CD8-positive, alpha-beta memory T cell (primary cell): ENCODE data around the gene PRSS36. TPM values are rescaled to one million over a fixed set of nuclear protein-coding genes. Genes with fewer than 3 reads are reported as not detected.
"Not testable (repeated sequence)": the region's sequence is repeated elsewhere in the genome, so short reads cannot be mapped to it uniquely, and the experiment has no call there.

Experiments
- CTCF ChIA-PET: fragments of 350-600 bp; sonication (Branson Sonifier 250); formaldehyde crosslinking; loops from one replicate; lab custom pipeline; 2021; ENCODE audit warnings: antibody characterized with exemption; lab: Charles Lee
- POLR2A ChIA-PET: fragments of 350-600 bp; sonication (Branson Sonifier 250); formaldehyde crosslinking; loops from one replicate; lab custom pipeline; 2021; ENCODE audit warnings: antibody characterized with exemption; lab: Charles Lee
- DNase-seq, 5 donors: peaks; one replicate each; pipeline versions ENCODE4 v3.0.0 to v3.0.0-alpha.2; 2020 to 2022; ENCODE audit warnings: mixed read lengths in 1 of 5
- H3K27ac ChIP-seq: one replicate; pipeline ENCODE4 v1.7.0; 2013; ENCODE audit warnings: low read depth, mild to moderate bottlenecking, low read length, moderate library complexity
- H3K27me3 ChIP-seq: 2 replicates; pipeline ENCODE4 v1.7.0; 2013; ENCODE audit warnings: low read length, mild to moderate bottlenecking; ENCODE audit not compliant: insufficient read depth, poor library complexity, severe bottlenecking
- H3K36me3 ChIP-seq: 2 replicates; pipeline ENCODE4 v1.7.0; 2013; ENCODE audit warnings: mild to moderate bottlenecking, low read length, moderate library complexity; ENCODE audit not compliant: insufficient read depth
- H3K4me1 ChIP-seq: 2 replicates; pipeline ENCODE4 v1.7.0; 2013; ENCODE audit warnings: mild to moderate bottlenecking, low read length, moderate library complexity; ENCODE audit not compliant: insufficient read depth
- H3K4me3 ChIP-seq: 2 replicates; pipeline ENCODE4 v1.7.0; 2013; ENCODE audit warnings: mild to moderate bottlenecking, low read length
- H3K9me3 ChIP-seq: 2 replicates; pipeline ENCODE4 v1.7.0; 2013; ENCODE audit warnings: mild to moderate bottlenecking, low read length
- H3K27ac Mint-ChIP-seq, 8 donors: one replicate each; pipeline ENCODE4 v1.8.0; 2020 to 2021; ENCODE audit warnings: mixed read lengths in 8 of 8, mild to moderate bottlenecking in 6 of 8, inconsistent platforms in 3 of 8, moderate library complexity in 3 of 8
- H3K27me3 Mint-ChIP-seq, 2 donors: one replicate each; pipeline ENCODE4 v1.8.0; 2020 to 2021; ENCODE audit warnings: mixed read lengths in 2 of 2, mild to moderate bottlenecking in 1 of 2, moderate library complexity in 1 of 2
- H3K36me3 Mint-ChIP-seq, 3 donors: one replicate each; pipeline ENCODE4 v1.8.0; 2020 to 2021; ENCODE audit warnings: mixed read lengths in 3 of 3, inconsistent platforms in 1 of 3, mild to moderate bottlenecking in 1 of 3
- H3K4me1 Mint-ChIP-seq, 3 donors: one replicate each; pipeline ENCODE4 v1.8.0; 2020 to 2021; ENCODE audit warnings: mixed read lengths in 3 of 3, inconsistent platforms in 1 of 3, mild to moderate bottlenecking in 1 of 3
- H3K4me3 Mint-ChIP-seq, 7 donors: one replicate each; pipeline ENCODE4 v1.8.0; 2020 to 2021; ENCODE audit warnings: mixed read lengths in 7 of 7, mild to moderate bottlenecking in 6 of 7, moderate library complexity in 4 of 7, inconsistent platforms in 2 of 7
- H3K9me3 Mint-ChIP-seq, 5 donors: one replicate each; pipeline ENCODE4 v1.8.0; 2020 to 2022; ENCODE audit warnings: mixed read lengths in 5 of 5, mild to moderate bottlenecking in 3 of 5, moderate library complexity in 2 of 5, inconsistent platforms in 1 of 5
- polyA plus RNA-seq: library from polyadenylated mRNA; unstranded; fragments of 300-500 nt; fragmentation: Illumina TruSeq; gene quantifications from one replicate; pipeline ENCODE4 v1.2.3, GENCODE V29; 2021
- total RNA-seq, 2 experiments: library from RNA; stranded (reverse); gene quantifications; one replicate each; pipeline ENCODE4 v1.2.3, GENCODE V29; 2021

Gene PRSS36
- total and polyA plus RNA-seq, 3 experiments from 2014 or later = 0.44 to 3.1 (median 0.61) TPM

- H3K9me3 Mint-ChIP-seq, H3K36me3 Mint-ChIP-seq, H3K4me1 Mint-ChIP-seq, H3K4me3 Mint-ChIP-seq, H3K9me3 ChIP-seq, POLR2A ChIA-PET, CTCF ChIA-PET, DNase-seq, H3K27me3 ChIP-seq, H3K4me1 ChIP-seq, H3K27ac ChIP-seq, H3K36me3 ChIP-seq, H3K4me3 ChIP-seq, H3K27me3 Mint-ChIP-seq: not testable (repeated sequence)
- H3K27ac Mint-ChIP-seq = peak overlapping the region in 1 of 8 donors; percentile 90
These were observed 20.2 kb upstream of the PRSS36 start for GRCh38 chr16:31170048-31170447.

GRCh38 chr16:31168848-31169247 lies 19.0 kb upstream of the PRSS36 start:
- no peak for DNase-seq
- Histone ChIP-seq H3K9me3 (no peaks in the 10 kb centered on the region), H3K27me3 (no peaks in the 10 kb centered on the region), H3K36me3 (no peaks in the 10 kb centered on the region), H3K4me3 (no peak overlapping the region), H3K4me1 (no peaks in the 10 kb centered on the region), H3K27ac (no peak overlapping the region)
- Mint-ChIP-seq H3K27me3 (no peaks in the 10 kb centered on the region), H3K36me3 (no peaks in the 10 kb centered on the region), H3K4me1 (peaks cover 0 to 2% (median 0%) of the 10 kb centered on the region in 3 donors), H3K9me3 (no peaks in the 10 kb centered on the region), H3K27ac (no peak overlapping the region), H3K4me3 (no peak overlapping the region)
- CTCF ChIA-PET = no interaction called here
- POLR2A ChIA-PET = interaction anchor here (0.6 kb wide), 1 partner anchor 208 kb away, joined by 3 read pairs; no protein-coding TSS in a partner anchor

GRCh38 chr16:31167315-31167714 lies 17.4 kb upstream of the PRSS36 start:
- H3K4me3 ChIP-seq = no peak overlapping the region
- no peaks in the 10 kb centered on the region for H3K4me1 ChIP-seq
- ChIA-PET POLR2A (no interaction called here), CTCF (interaction anchor here (1.1 kb wide), 1 partner anchor 183 kb away, joined by 3 read pairs; no protein-coding TSS in a partner anchor)
- no peak overlapping the region for H3K27ac ChIP-seq
- Mint-ChIP-seq H3K27ac (no peak overlapping the region), H3K4me1 (peaks cover 0 to 2% (median 0%) of the 10 kb centered on the region in 3 donors), H3K4me3 (no peak overlapping the region), H3K27me3 (no peaks in the 10 kb centered on the region), H3K36me3 (no peaks in the 10 kb centered on the region), H3K9me3 (no peaks in the 10 kb centered on the region)
- no peak for DNase-seq
- no peaks in the 10 kb centered on the region for H3K9me3 ChIP-seq
- H3K36me3 ChIP-seq = no peaks in the 10 kb centered on the region
- H3K27me3 ChIP-seq = no peaks in the 10 kb centered on the region

- Mint-ChIP-seq H3K4me3 (peak overlapping the region in 2 of 7 donors; percentile 32 to 55), H3K36me3 (no peaks in the 10 kb centered on the region), H3K27ac (no peak overlapping the region), H3K9me3 (no peaks in the 10 kb centered on the region), H3K27me3 (peaks cover 0 to 2% of the 10 kb centered on the region in 2 donors), H3K4me1 (peaks cover 4 to 8% (median 6%) of the 10 kb centered on the region in 3 donors)
- Histone ChIP-seq H3K4me1 (peaks cover 6% of the 10 kb centered on the region), H3K9me3 (no peaks in the 10 kb centered on the region), H3K4me3 (no peak overlapping the region), H3K27ac (no peak overlapping the region), H3K36me3 (no peaks in the 10 kb centered on the region), H3K27me3 (no peaks in the 10 kb centered on the region)
- CTCF ChIA-PET = interaction anchor here (1.6 to 6.6 kb wide), 3 partner anchors 9 to 21 kb away, joined by 3 to 30 read pairs (median 22); partner anchors contain the start of gene FUS
- POLR2A ChIA-PET = interaction anchor here (0.5 to 0.7 kb wide), 2 partner anchors 9 to 120 kb away, joined by 3 to 4 read pairs; no protein-coding TSS in a partner anchor
- no peak for DNase-seq
These were observed 7.3 kb upstream of the PRSS36 start for GRCh38 chr16:31157136-31157535.

GRCh38 chr16:31150976-31151375 lies 1.1 kb upstream of the PRSS36 start:
- H3K9me3 ChIP-seq, H3K4me1 ChIP-seq, H3K36me3 Mint-ChIP-seq, H3K36me3 ChIP-seq, H3K27me3 ChIP-seq, H3K4me3 ChIP-seq, H3K4me1 Mint-ChIP-seq, H3K27me3 Mint-ChIP-seq, DNase-seq, H3K4me3 Mint-ChIP-seq, H3K27ac Mint-ChIP-seq, H3K27ac ChIP-seq, H3K9me3 Mint-ChIP-seq: not testable (repeated sequence)
- ChIA-PET CTCF (interaction anchor here (2.4 kb wide), 1 partner anchor 9 kb away, joined by 12 read pairs; no protein-coding TSS in a partner anchor), POLR2A (interaction anchor here (0.6 kb wide), 1 partner anchor 20 kb away, joined by 4 read pairs; no protein-coding TSS in a partner anchor)

- Mint-ChIP-seq H3K4me3 (no peak overlapping the region), H3K27me3 (peaks cover 0 to 1% of the 10 kb centered on the region in 2 donors), H3K27ac (no peak overlapping the region), H3K4me1 (no peaks in the 10 kb centered on the region), H3K9me3 (no peaks in the 10 kb centered on the region), H3K36me3 (peaks cover 0 to 1% (median 0%) of the 10 kb centered on the region in 3 donors)
- Histone ChIP-seq H3K27ac (no peak overlapping the region), H3K36me3 (no peaks in the 10 kb centered on the region), H3K27me3 (no peaks in the 10 kb centered on the region), H3K4me1 (no peaks in the 10 kb centered on the region), H3K4me3 (no peak overlapping the region), H3K9me3 (no peaks in the 10 kb centered on the region)
- ChIA-PET POLR2A (no interaction called here), CTCF (interaction anchor here (1.0 kb wide), 1 partner anchor 75 kb away, joined by 3 read pairs; the partner anchor contains the start of genes ZNF646 and ZNF668)
- DNase-seq = no peak
These were observed 534 bp downstream of the PRSS36 start for GRCh38 chr16:31149332-31149731.

- no peaks in the 10 kb centered on the region for H3K4me1 ChIP-seq
- no peaks in the 10 kb centered on the region for H3K36me3 ChIP-seq
- H3K9me3 Mint-ChIP-seq = no peaks in the 10 kb centered on the region
- no peak overlapping the region for H3K4me3 Mint-ChIP-seq
- peak overlapping the region in 1 of 8 donors; percentile 64 for H3K27ac Mint-ChIP-seq
- H3K27ac ChIP-seq = no peak overlapping the region
- CTCF ChIA-PET = interaction anchor here (0.6 kb wide), 1 partner anchor 293 kb away, joined by 3 read pairs; no protein-coding TSS in a partner anchor
- H3K9me3 ChIP-seq = no peaks in the 10 kb centered on the region
- no peak for DNase-seq
- H3K4me3 ChIP-seq = no peak overlapping the region
- peaks cover 0 to 1% of the 10 kb centered on the region in 2 donors for H3K27me3 Mint-ChIP-seq
- POLR2A ChIA-PET = no interaction called here
- H3K27me3 ChIP-seq = no peaks in the 10 kb centered on the region
- peaks cover 0 to under 1% (median 0%) of the 10 kb centered on the region in 3 donors for H3K4me1 Mint-ChIP-seq
- peaks cover 0 to 1% (median 0%) of the 10 kb centered on the region in 3 donors for H3K36me3 Mint-ChIP-seq
These were observed 970 bp downstream of the PRSS36 start for GRCh38 chr16:31148896-31149295.

- Mint-ChIP-seq H3K36me3 (peaks cover 0 to 1% (median 0%) of the 10 kb centered on the region in 3 donors), H3K4me3 (no peak overlapping the region), H3K4me1 (peaks cover 0 to 6% (median 2%) of the 10 kb centered on the region in 3 donors), H3K9me3 (no peaks in the 10 kb centered on the region), H3K27ac (no peak overlapping the region), H3K27me3 (peaks cover 0 to 1% of the 10 kb centered on the region in 2 donors)
- H3K36me3 ChIP-seq = no peaks in the 10 kb centered on the region
- H3K4me3 ChIP-seq = no peak overlapping the region
- H3K27ac ChIP-seq = no peak overlapping the region
- POLR2A ChIA-PET = no interaction called here
- peaks cover 6% of the 10 kb centered on the region for H3K4me1 ChIP-seq
- CTCF ChIA-PET = interaction anchor here (0.6 kb wide), 1 partner anchor 293 kb away, joined by 3 read pairs; no protein-coding TSS in a partner anchor
- H3K27me3 ChIP-seq = no peaks in the 10 kb centered on the region
- H3K9me3 ChIP-seq = no peaks in the 10 kb centered on the region
- DNase-seq = no peak
These were observed 1.6 kb downstream of the PRSS36 start for GRCh38 chr16:31148281-31148728.
